ENCODE measurements around the gene NBAS. TPM values are rescaled to one million over a fixed set of nuclear protein-coding genes. Genes with fewer than 3 reads are reported as not detected.

NBAS gene
- total RNA-seq, 1 experiment from 2014 or later: 32.5 TPM

- peaks cover 1% of the 10 kb centered on the region; the same call in 1 of the 2 replicates for H3K27me3 Mint-ChIP-seq (ENCODE audit: low read depth)
- Histone ChIP-seq H4K91ac (ENCODE audit: insufficient read length, low read depth, low read length) (no peak overlapping the region), H3K4me1 (ENCODE audit: insufficient read depth, low read length) (no peaks in the 10 kb centered on the region), H4K5ac (ENCODE audit: insufficient read length, low read depth, low read length) (no peak overlapping the region), H3K14ac (ENCODE audit: insufficient read depth, low read length) (no peak overlapping the region), H2BK12ac (ENCODE audit: insufficient read length, low read depth, low read length) (no peak overlapping the region), H3K9ac (ENCODE audit: extremely low read depth, insufficient read length, low read length) (no peak overlapping the region), H3K79me1 (ENCODE audit: insufficient read depth, low read depth, low read length, poor library complexity, severe bottlenecking) (no peaks in the 10 kb centered on the region), H3K79me2 (ENCODE audit: insufficient read depth, low read length) (no peaks in the 10 kb centered on the region), H2AK5ac (ENCODE audit: insufficient read length, low read length) (no peak overlapping the region), H3K56ac (ENCODE audit: insufficient read length, low read depth, low read length) (no peak overlapping the region), H2BK15ac (ENCODE audit: low read depth, low read length) (no peak overlapping the region), H3K23ac (ENCODE audit: insufficient read length, low read depth, low read length) (no peak overlapping the region), H2BK5ac (ENCODE audit: insufficient read length, low read length) (no peak overlapping the region), H3K18ac (ENCODE audit: insufficient read length, low read depth, low read length) (no peak overlapping the region), H3K23me2 (ENCODE audit: insufficient read length, low read depth, low read length, poor library complexity, severe bottlenecking) (no peaks in the 10 kb centered on the region), H3K27me3 (ENCODE audit: insufficient read depth, low read length) (no peaks in the 10 kb centered on the region), H3K4ac (ENCODE audit: low read depth, low read length) (no peak overlapping the region), H3K4me2 (ENCODE audit: insufficient read depth, insufficient read length, low read length) (no peak overlapping the region), H2BK20ac (ENCODE audit: low read depth, low read length, poor library complexity, severe bottlenecking) (no peak overlapping the region), H3K9me3 (ENCODE audit: control insufficient read depth, low read depth, low read length) (peaks cover 5% of the 10 kb centered on the region), H2AFZ (ENCODE audit: low read length) (no peak overlapping the region), H4K8ac (replicated peaks; ENCODE audit: insufficient read length, low read depth, low read length) (no peak overlapping the region), H3T11ph (ENCODE audit: low read length) (no peak overlapping the region), H4K20me1 (ENCODE audit: control insufficient read depth, insufficient read depth, insufficient read length) (no peaks in the 10 kb centered on the region), H2BK120ac (ENCODE audit: low read depth, low read length, poor library complexity, severe bottlenecking) (no peak overlapping the region), H3K27ac (ENCODE audit: insufficient read length, low read depth, low read length) (no peak overlapping the region)
- H3K9me3 Mint-ChIP-seq: peaks cover 11 to 14% of the 10 kb centered on the region in 2 experiments; a peak in 4 of 5 replicates
- peaks cover 1 to 7% (median 5%) of the 10 kb centered on the region in 3 experiments; a peak in 5 of 7 replicates for H3K36me3 Mint-ChIP-seq (ENCODE audit: insufficient read depth in 1 of 3, low read depth in 3 of 3)
- no CpG with 5 or more reads among the region's 3 CpGs for WGBS (ENCODE audit: extremely low coverage, insufficient read length, low lambda C conversion rate)
- H3K27ac Mint-ChIP-seq: no peak overlapping the region
- H3K4me3 Mint-ChIP-seq: no peak overlapping the region
- no peak for TF ChIP-seq CTCF (conservative IDR thresholded peaks at IDR 0.05)
- DNase-seq: no peak
- peaks cover 19 to 27% of the 10 kb centered on the region in 2 experiments for H3K4me1 Mint-ChIP-seq
These were observed 433.3 kb downstream of the NBAS start for GRCh38 chr2:15127876-15128275.
